Esophagus mucosa (tissue), 1 donor: ENCODE measurements around the gene CLEC16A. TPM values are rescaled to one million over a fixed set of nuclear protein-coding genes. Genes with fewer than 3 reads are reported as not detected.

Experiments
- ATAC-seq: fragments of 200-7000 bp; cut with Tn5 transposase; one replicate; pipeline ENCODE4 v1.9.1; 2020
- total RNA-seq: library from RNA; stranded (reverse); gene quantifications from one replicate; pipeline ENCODE4 v1.2.4, GENCODE V29; 2023
- donor health status: DM: yes; HTN: yes; CAD: no.

The CLEC16A gene
- total RNA-seq, 1 donor from 2014 or later: 17.7 TPM

GRCh38 chr16:11225677-11226549 is 281.5 kb downstream of the CLEC16A start:
- no peak for ATAC-seq

GRCh38 chr16:11229432-11229831 is 285.1 kb downstream of the CLEC16A start:
- ATAC-seq: no peak

DNA sequence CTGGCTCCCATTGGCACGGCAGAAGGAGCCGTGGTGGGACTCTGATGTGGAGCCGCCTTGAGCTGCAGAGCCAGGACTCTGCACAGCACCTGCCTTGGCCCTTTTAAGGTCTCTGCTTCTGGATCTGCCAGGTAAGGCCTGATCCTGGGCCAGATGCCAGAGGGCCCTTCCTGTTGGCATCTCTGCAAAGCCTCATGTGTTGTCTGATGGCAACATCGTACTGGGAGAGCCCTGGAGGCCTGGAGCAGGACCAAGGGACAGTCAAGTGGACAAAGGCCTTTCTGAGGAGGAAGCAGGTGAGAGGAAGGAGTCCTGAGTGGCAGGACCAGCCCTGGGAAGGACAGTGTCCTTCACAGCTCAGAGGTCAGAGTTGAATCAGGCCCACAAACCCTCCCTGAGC is 285.5 kb downstream of the CLEC16A start:
- peak; percentile 20 for ATAC-seq

DNA sequence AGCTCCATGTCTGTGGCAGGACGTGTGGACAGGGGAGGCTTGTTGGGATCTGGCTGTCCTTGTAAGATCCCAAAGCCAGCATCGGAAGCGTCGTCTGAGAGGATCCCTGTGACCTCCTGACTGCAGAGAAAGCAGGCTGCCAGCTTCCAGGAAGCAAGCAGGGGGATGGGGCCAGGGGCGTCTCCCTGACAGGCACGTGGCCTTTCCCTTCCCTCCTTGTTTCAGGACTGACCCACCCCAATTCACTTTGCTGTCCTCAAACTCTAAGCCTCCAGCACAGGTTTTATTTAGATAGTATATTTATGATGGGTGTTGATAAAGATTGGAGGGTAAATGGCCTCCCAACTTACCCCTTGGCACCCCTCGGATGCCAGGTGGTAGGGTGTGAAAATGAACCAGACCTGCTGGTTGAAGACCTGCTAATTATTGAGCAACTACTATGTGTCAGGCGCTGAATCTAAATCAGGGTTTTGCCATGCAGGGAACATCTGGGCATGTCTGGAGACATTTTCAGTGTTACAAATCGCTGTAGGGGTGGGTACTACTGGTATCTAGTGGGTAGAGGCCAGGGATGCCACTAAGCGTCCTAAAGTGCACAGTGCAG is 287.1 kb downstream of the CLEC16A start:
- no peak for ATAC-seq

Other genes with a start within 250 kb of the CLEC16A start
- not detected for gene TEKT5, start 249.6 kb upstream of the CLEC16A start, total RNA-seq
- 21.5 TPM for gene NUBP1, start 200.7 kb upstream of the CLEC16A start, total RNA-seq
- not detected for gene TVP23A, start 125.8 kb upstream of the CLEC16A start, total RNA-seq
- 4.5 TPM for gene CIITA, start 67.4 kb upstream of the CLEC16A start, total RNA-seq
- 14.5 TPM for gene DEXI, start 2.1 kb upstream of the CLEC16A start, total RNA-seq